Measurements from ENCODE around the gene LARGE1. TPM values are rescaled to one million over a fixed set of nuclear protein-coding genes. Genes with fewer than 3 reads are reported as not detected.

LARGE1 gene
- total and polyA plus RNA-seq, 2 of the 8 experiments (the other 6 are each of a cell fraction or from before 2014, with no cell fraction given) = 43.7 to 83.0 TPM

GRCh38 chr22:33426451-33426850 is 493.8 kb downstream of the LARGE1 start:
- H3K27me3 ChIP-seq (replicated peaks in 1 of 4; ENCODE audit: control insufficient read depth in 3 of 4, extremely low read depth in 1 of 4, insufficient read depth in 3 of 4, low read length in 3 of 4) = no peaks in the 10 kb centered on the region
- no peaks in the 10 kb centered on the region for H3K9me3 ChIP-seq (ENCODE audit: insufficient read depth in 2 of 2, low read depth in 1 of 2, low read length in 1 of 2)
- H3K4ac ChIP-seq (replicated peaks; ENCODE audit: insufficient read length, low read depth, low read length) = no peak overlapping the region
- no peaks in the 10 kb centered on the region for H3K23me2 ChIP-seq (ENCODE audit: low read depth, low read length)
- no peak overlapping the region for H2BK120ac ChIP-seq (replicated peaks; ENCODE audit: low read depth, low read length)
- H3K36me3 ChIP-seq (ENCODE audit: control insufficient read depth in 2 of 4, insufficient read depth in 4 of 4, low read length in 3 of 4) = peaks cover 0 to 3% (median 0%) of the 10 kb centered on the region in 4 experiments; a peak in 1 of 8 replicates
- WGBS, 2 experiments (ENCODE audit: extremely low coverage in 1 of 2, insufficient coverage in 1 of 2, insufficient read length in 1 of 2, insufficient replicate concordance in 2 of 2, low coverage in 1 of 2, low lambda C conversion rate in 2 of 2, missing lambda C conversion rate in 1 of 2) = 91% methylated on average over 3 of the region's 3 CpGs; no CpG with 5 or more reads in 1 of the 2 experiments
- no peak overlapping the region for H4K5ac ChIP-seq (ENCODE audit: insufficient read length, low read depth, low read length)
- H2BK20ac ChIP-seq (ENCODE audit: low read length) = no peak overlapping the region
- H3K9ac ChIP-seq (replicated peaks in 1 of 4; ENCODE audit: extremely low read depth in 1 of 4, low read depth in 3 of 4, low read length in 3 of 4) = no peak overlapping the region
- no peak overlapping the region for H2BK5ac ChIP-seq (ENCODE audit: low read depth, low read length)
- H2AK5ac ChIP-seq (ENCODE audit: low read depth, low read length) = no peak overlapping the region
- no peak overlapping the region for H2BK15ac ChIP-seq (ENCODE audit: low read length)
- H4K20me1 ChIP-seq (replicated peaks in 1 of 2; ENCODE audit: control insufficient read depth in 1 of 2, insufficient read depth in 2 of 2, low read length in 2 of 2) = peaks cover 0 to 4% of the 10 kb centered on the region in 2 experiments
- peaks cover 0 to 2% (median 0%) of the 10 kb centered on the region in 4 experiments; a peak in 2 of 7 replicates for H3K4me1 ChIP-seq (replicated peaks in 1 of 4; ENCODE audit: control insufficient read depth in 3 of 4, insufficient read depth in 4 of 4, low read length in 3 of 4)
- no peak overlapping the region for H3K27ac ChIP-seq (ENCODE audit: low read depth, low read length)
- no peak overlapping the region for H3K14ac ChIP-seq (ENCODE audit: insufficient read length)
- H2BK12ac ChIP-seq (ENCODE audit: low read depth, low read length) = no peak overlapping the region
- no peak overlapping the region for H4K8ac ChIP-seq (ENCODE audit: extremely low read depth, insufficient read depth, low read length)
- no peak overlapping the region for H4K91ac ChIP-seq (replicated peaks; ENCODE audit: insufficient read length, low read length)
- no peak overlapping the region for H3K23ac ChIP-seq (ENCODE audit: insufficient read length)
- FAIRE-seq = no peak
- no peak overlapping the region for H3K56ac ChIP-seq (replicated peaks; ENCODE audit: insufficient read length, low read depth, low read length)
- DNase-seq (ENCODE audit: low read depth in 1 of 2, low spot score in 2 of 2) = no peak
- H3K79me2 ChIP-seq (ENCODE audit: control insufficient read depth in 1 of 2, insufficient read depth in 2 of 2, low read length in 2 of 2) = no peaks in the 10 kb centered on the region
- no peaks in the 10 kb centered on the region for H3K79me1 ChIP-seq (ENCODE audit: low read depth, low read length)
- H3K18ac ChIP-seq (ENCODE audit: extremely low read depth, low read length) = no peak overlapping the region
- H3K4me3 ChIP-seq (ENCODE audit: extremely low read depth in 1 of 4, insufficient read depth in 2 of 4, low read depth in 3 of 4, low read length in 4 of 4) = no peak overlapping the region
- H2AFZ ChIP-seq (ENCODE audit: low read length) = no peak overlapping the region
- ChIA-PET POLR2A (ENCODE audit: partially characterized antibody) (no interaction called here), CTCF (ENCODE audit: partially characterized antibody) (no interaction called here)
- H3K4me2 ChIP-seq (ENCODE audit: insufficient read depth in 1 of 2, low read depth in 2 of 2, low read length in 2 of 2) = no peak overlapping the region
- no peak for TF ChIP-seq CHD1 (IDR thresholded peaks at IDR 0.05; ENCODE audit: low read depth, low read length)
- TF ChIP-seq SP1 (IDR thresholded peaks at IDR 0.05; ENCODE audit: low read depth, low read length) = no peak
- no peak for TF ChIP-seq KDM4A (IDR thresholded peaks at IDR 0.05; ENCODE audit: low read depth, low read length, severe bottlenecking)
- no peak for TF ChIP-seq POLR2AphosphoS5 (IDR thresholded peaks at IDR 0.05; ENCODE audit: low read depth, low read length)
- no peak for TF ChIP-seq CTBP2 (IDR thresholded peaks at IDR 0.05; ENCODE audit: borderline replicate concordance, insufficient read depth, insufficient read length, low read length)
- TF ChIP-seq RXRA (IDR thresholded peaks at IDR 0.05; ENCODE audit: insufficient read depth, low read depth, low read length) = no peak
- TF ChIP-seq SP4 (IDR thresholded peaks at IDR 0.05; ENCODE audit: low read length) = no peak
- TF ChIP-seq GABPA (IDR thresholded peaks at IDR 0.05; ENCODE audit: borderline replicate concordance, insufficient read depth, low read length) = no peak
- TF ChIP-seq SIN3A (conservative IDR thresholded peaks at IDR 0.05 in 1 of 2, IDR thresholded peaks at IDR 0.05 in 1 of 2; ENCODE audit: low read depth in 1 of 2, low read length in 2 of 2) = no peak
- TF ChIP-seq SIRT6 (IDR thresholded peaks at IDR 0.05; ENCODE audit: low read length) = no peak
- no peak for TF ChIP-seq CTCF (IDR thresholded peaks at IDR 0.05; ENCODE audit: control extremely low read depth in 1 of 3, insufficient read depth in 1 of 3, low read depth in 1 of 3, low read length in 3 of 3)
- no peak for TF ChIP-seq HDAC6 (IDR thresholded peaks at IDR 0.05; ENCODE audit: low read depth, low read length)
